ENCODE results near the gene CT47A7.
"Not testable (repeated sequence)": the region's sequence is repeated elsewhere in the genome, so short reads cannot be mapped to it uniquely, and the experiment has no call there.

Gene CT47A7

DNA sequence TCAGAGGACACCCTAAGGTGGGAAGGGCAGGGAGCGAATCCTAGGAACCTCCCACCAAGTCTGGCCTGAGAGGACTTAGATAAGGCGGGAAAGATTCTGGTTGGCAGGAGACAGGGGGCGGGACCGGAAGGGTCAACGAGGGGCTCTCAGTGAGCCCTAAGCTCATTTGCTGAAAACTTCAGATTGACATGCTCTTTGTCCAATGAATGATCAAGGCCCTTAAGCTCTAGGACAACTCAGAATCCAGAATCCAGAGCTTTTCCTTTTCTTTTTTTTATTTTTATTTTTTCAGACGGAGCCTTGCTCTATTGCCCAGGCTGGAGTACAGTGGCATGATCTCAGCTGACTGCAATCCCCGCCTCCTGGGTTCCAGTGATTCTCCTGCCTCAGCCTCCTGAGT lies at the start of gene CT47A7:
Gene CT47A7 (minus strand): TSS at position 101 of the 400 bp plus-strand sequence. CDS start 255 bp downstream, outside the sequence.
- not testable (repeated sequence) for DNase-seq

DNA sequence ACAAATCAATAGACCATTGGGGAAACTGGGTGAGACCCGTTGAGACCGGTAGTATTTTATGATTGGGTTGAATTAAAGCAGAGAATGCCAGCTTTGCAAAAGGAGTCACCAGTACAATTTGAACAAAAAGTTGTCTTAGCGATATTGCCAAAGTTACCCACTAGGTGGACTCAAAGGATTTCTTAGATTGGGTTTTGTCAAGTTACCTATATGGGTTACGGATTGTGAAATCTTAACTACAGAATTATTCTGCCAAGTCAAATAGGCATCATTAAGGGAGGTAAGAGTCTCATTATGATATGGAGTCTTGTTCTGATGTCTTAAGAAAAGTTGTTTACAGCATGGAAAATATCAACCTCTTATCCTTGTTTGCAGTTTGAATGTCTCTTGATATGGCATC lies 44.2 kb upstream of the CT47A7 start:
- no peak for DNase-seq

DNA sequence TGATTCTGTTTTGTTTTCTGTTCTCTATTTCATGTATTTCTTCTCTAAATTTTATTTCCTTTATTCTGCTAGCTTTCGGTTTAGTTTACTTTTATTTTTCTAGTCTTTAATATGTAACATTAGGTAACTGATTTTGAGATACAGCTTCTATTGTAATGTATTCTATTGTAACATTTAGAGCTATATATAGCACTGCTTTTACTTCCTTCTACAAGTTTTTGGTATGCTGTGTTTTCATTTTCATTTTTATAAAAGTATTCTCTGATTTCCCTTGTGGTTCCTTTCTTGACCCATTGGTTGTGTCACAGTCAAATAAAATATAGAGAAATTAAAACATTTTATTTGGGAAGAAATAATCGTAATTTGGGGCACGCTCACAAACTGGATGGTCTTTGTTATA lies 43.0 kb upstream of the CT47A7 start:
- no peak for DNase-seq

DNA sequence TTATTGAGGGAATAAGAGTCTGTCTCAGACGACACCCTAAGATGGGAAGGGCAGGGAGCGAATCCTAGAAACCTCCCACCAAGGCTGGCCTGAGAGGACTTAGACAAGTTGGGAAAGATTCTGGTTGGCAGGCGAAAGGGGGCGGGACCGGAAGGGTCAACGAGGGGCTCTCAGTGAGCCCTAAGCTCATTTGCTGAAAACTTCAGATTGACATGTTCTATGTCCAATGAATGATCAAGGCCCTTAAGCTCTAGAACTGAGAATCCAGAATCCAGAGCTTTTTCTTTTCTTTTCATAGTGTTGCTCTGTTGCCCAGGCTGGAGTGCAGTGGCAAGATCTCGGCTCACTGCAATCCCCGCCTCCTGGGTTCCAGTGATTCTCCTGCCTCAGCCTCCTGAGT lies 29.3 kb upstream of the CT47A7 start, which contains the start of gene CT47A1:
Gene CT47A1 (minus strand): TSS at position 101 of the 400 bp plus-strand sequence. CDS start 231 bp downstream, outside the sequence.
- DNase-seq: not testable (repeated sequence)
